Body of pancreas (tissue), 4 donors: ENCODE measurements around the gene TMEM186.

Experiments used
- POLR2A ChIP-seq, 3 donors: fragments of 450-650 bp; IDR thresholded peaks; one replicate each; pipeline ENCODE4 v1.6.1; 2016; ENCODE audit warnings: antibody characterized with exemption in 3 of 3, mild to moderate bottlenecking in 2 of 3
- TF ChIP-seq, protein P1 (sequence below), 7 experiments: fragments of 450-650 bp in 4 of 7; fragments of 200-600 bp in 3 of 7; sonication (generic) in 3 of 7; IDR thresholded peaks; one replicate each; pipeline ENCODE4 v1.5.1; 2016 to 2019; ENCODE audit warnings: antibody characterized with exemption in 7 of 7

DNA sequence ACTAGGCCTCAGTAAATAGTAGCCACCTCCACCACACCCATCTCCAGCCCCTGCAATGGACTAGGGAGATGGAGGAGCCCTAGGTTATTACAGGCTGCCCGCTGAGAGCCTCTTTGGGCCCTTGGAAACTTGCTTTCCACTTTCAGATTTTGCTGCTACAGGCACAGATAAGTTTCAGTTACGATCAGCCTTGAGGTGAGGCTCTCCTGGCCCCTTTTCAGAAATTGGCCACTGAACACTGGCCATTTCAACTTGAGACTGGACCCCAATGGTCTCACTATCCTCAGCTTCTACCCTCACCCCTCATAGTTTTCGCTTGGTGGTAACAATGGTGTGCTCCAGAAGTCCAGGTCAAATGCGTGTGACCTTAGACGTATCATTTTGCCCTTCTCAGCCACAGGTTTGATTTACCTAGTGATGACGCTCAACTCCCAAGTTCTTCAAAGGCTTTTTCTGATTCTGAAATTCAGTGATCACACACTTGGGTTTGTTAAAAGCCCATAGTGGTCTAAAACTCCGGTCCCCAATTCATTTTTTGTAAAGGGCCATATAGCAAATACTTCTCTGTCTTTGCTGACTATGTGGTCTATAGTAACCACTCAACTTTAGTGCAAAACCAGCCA is 1.2 kb upstream of the TMEM186 start:
- TF ChIP-seq, protein P1, sequence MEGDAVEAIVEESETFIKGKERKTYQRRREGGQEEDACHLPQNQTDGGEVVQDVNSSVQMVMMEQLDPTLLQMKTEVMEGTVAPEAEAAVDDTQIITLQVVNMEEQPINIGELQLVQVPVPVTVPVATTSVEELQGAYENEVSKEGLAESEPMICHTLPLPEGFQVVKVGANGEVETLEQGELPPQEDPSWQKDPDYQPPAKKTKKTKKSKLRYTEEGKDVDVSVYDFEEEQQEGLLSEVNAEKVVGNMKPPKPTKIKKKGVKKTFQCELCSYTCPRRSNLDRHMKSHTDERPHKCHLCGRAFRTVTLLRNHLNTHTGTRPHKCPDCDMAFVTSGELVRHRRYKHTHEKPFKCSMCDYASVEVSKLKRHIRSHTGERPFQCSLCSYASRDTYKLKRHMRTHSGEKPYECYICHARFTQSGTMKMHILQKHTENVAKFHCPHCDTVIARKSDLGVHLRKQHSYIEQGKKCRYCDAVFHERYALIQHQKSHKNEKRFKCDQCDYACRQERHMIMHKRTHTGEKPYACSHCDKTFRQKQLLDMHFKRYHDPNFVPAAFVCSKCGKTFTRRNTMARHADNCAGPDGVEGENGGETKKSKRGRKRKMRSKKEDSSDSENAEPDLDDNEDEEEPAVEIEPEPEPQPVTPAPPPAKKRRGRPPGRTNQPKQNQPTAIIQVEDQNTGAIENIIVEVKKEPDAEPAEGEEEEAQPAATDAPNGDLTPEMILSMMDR (IDR thresholded peaks at IDR 0.05): no peak
- no peak for TF ChIP-seq POLR2A (IDR thresholded peaks at IDR 0.05)
